Measurements from ENCODE around the gene ZNF169.
"Not testable (repeated sequence)": the region's sequence is repeated elsewhere in the genome, so short reads cannot be mapped to it uniquely, and the experiment has no call there.

The ZNF169 gene

DNA sequence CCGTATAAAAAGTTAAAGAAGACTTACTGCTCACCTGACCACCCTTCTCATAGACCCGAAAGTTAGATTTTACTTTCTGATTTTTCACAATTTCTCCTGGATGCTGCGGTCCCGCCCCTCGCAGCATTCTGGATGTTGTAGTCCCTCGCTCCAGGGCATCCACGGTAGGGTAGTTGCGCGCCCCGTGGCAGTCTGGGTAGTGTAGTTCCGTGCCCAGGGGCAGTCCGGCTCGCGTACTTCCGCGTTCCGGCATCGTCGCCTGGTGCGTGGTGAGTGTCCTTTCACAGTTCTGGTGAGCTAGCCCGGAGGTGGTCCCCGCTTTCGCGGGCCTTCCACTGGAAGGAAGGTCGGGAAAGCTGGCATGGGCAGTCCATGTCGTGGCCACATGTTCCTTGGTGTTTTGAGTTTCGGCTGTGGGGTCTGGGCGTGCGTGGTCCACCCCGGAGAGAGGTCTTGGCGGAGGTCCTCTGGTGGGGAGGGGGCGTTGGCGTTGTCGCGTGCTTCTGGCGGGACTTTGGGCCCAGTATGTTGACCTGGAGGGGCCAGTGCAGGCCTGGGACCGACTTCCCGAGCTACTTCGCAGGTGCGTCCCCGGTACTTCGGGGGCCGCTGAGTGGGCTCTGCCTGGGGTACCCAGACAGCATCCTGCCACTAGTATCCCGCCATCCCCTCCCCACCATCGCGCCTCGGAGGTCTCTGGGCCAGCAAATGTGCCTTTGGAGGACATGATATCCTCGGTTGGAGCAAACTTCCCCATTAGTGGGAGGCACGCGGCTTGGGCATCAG is at the start of gene ZNF169:
ZNF169 (plus strand) TSS at position 222 of the 786 bp plus-strand sequence. CDS start 19,515 bp downstream, outside the sequence.
- peak; percentile 91 for DNase-seq

DNA sequence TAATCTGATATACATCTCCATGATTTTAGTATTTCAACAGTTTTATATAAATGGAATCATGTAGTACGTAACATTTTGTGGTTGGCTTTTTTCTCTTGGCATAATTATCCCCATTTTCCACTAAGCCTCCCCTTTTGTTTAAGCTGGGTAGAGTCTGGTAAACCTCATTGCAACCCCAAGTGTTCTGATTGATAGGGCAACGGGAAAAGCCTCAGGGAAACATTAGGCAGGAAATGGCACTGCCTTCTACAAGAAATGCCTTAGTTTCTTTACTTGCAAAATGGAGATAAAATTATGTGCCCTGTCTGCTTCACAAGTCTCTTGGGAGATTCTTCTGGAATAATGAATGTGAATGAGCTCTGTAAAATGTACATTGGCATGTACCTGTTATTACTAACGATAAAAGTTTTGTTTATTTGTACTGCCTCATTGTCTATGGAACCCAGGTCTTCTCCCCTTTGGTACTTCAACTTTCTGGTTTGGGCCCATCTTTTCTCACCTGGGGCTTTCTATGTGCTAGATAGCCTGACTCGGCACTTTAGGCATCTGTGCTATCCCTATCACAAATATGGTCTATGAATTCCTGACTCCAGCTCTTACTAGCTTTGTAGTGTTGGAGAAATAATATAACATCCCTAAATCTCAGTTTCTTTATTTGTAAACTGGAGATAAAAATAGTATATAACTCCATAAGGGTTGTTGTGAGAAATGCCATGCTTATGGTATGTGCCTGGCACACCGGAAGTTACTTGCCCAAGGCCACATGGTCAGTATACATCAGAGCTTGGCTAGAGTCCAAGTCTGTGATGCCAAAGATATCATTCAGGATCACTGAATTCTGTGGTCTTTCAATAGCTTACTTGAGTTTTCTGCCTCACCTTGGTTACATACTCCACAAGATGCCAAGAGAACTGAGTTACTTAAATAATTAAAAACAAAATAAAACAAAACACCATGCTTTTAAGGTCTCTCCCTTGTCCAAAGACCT is 48.2 kb upstream of the ZNF169 start:
- DNase-seq, result no peak

DNA sequence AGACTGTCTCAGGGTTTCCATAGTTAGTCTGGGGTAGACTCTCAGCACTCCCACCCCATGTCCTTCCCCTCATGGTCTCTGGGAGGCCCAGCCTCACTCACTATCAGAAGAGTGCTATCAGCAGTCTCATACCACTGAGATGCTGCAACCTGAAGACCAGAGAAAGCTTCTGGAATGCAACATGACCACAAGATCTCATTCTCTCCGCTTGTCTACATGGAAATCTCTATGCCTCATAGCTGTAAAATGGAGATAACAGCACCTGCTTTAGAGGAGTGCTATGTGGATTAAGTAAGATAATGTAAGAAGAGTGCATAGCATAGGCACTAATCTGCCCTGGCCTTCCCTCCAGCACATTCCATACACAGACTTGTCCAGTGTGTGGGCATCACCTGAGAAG is 47.0 kb upstream of the ZNF169 start:
- DNase-seq, result peak; percentile 15

DNA sequence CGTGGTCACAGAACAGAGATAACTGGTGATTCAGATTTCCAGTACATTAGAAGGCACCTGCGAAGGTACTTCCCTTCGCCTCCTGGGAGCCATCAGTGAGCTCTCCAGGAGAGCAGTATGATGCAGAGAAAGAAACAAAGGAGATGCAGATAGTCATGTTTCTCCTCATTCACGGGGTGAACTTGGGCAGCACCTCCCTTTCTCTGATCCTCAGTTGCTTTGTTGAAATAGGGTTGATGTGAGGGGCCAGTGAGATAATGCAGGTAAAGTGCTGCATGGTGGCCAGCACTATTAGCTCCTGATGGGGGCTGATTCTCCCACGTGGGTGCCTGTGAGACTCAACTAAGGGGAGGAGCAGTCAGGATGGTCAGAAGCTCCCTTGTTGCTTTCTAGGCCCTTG is 46.6 kb upstream of the ZNF169 start:
- no peak for DNase-seq

DNA sequence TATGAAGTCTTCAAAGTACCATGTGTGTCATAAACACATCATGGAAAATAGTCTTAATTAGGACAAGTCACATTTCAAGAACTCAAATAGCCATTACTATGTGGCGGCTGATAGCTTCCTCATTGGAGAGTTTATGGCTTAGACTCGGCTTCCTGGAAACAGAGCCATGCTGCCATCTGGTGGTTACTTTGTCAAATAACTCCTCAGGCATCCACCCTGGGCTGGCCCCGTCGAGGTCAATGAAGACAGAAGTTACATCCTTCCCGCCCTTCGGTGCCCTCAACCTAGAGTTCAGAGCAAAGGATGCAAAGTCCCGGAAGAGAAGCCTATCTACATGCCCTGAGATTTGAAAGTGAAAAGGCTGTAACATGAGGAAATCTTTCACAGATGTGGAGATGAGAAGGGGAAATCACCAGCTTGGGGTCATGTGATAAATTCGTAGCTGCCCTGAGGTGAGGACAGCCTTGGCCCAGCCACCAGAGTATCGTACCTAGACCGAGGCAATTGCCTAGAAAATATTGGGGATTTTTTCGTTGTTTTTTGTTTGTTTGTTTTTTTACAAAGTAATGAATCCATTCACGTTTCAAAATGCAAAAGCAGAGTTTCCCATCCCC is 45.5 kb upstream of the ZNF169 start:
- peak; percentile 90 for DNase-seq

DNA sequence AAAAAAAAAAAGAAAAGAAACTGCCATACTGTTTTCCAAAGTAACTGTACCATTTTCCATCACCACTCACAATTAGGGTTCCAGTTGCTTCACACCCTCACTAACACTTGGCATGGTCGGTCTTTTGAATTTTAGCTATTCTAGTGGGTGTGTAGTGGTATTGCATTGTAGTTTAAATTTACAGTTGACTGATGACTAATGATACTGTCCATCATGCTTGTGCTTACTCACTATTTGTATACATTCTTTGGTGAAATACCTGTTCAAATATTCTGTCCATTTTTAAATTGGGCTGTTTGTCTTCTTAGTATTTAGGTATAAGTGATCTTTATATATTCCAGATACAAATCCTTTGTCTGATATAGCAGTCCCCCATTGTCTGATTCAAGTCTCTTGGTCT is 36.2 kb upstream of the ZNF169 start:
- no peak for DNase-seq

DNA sequence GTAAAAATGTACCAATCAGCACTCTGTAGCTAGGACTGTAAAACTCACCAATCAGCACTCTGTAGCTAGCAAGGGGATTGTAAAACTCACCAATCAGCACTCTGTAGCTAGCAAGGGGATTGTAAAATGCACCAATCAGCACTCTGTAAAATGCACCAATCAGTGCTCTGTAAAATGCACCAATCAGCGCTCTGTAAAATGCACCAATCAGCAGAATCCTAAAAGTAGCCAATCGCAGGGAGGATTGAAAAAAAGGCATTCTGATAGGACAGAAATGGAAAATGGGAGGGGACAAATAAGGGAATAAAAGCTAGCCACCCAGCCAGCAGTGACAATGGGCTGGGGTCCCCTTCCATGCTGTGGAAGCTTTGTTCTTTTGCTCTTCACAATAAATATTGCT is 33.7 kb upstream of the ZNF169 start:
- DNase-seq, result not testable (repeated sequence)

DNA sequence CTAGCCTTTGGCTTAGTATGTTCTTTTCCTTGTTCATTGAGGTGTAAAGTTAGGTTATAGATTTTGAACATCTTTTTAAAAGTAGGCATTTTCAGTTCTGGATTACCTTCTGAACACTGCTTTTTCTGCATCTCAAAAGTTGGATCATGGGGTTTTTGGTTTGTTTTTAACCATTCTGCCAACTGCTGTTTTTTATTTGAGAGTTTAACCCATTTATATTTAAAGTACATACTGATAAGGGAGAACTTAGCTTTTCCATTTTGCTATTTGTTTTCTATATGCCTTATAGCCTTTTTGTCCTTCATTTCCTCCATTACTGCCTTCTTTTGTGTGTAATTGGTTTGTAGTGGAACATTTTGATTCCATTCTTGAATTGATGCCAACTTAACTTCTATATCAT is 30.5 kb upstream of the ZNF169 start:
- no peak for DNase-seq

DNA sequence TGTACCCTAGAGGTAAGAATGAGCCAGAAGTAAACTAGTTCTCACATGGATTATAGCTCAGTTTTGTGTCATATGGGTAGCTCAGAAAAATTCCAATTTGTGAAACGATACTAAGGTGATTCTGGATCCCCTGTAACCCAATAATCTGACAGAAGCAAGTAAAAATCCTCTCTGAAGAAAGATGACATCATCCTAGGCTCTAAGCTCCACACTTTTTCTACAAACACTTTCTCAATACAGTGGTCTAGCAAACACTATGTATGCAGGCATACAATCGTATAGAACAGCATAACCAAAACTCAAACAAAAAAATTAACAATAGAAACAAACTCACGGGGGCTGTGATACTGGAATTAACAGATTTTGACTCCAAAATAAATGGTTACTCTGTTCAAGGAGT is 26.7 kb upstream of the ZNF169 start:
- DNase-seq, result no peak

DNA sequence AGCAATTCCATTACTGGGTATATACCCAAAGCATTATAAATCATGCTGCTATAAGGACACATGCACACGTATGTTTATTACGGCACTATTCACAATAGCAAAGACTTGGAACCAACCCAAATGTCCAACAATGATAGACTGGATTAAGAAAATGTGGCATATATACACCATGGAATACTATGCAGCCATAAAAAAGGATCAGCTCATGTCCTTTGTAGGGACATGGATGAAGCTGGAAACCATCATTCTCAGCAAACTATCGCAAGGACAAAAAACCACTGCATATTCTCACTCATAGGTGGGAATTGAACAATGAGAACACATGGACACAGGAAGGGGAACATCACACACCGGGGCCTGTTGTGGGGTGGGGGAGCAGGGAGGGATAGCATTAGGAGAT is 18.0 kb upstream of the ZNF169 start:
- DNase-seq, result not testable (repeated sequence)

DNA sequence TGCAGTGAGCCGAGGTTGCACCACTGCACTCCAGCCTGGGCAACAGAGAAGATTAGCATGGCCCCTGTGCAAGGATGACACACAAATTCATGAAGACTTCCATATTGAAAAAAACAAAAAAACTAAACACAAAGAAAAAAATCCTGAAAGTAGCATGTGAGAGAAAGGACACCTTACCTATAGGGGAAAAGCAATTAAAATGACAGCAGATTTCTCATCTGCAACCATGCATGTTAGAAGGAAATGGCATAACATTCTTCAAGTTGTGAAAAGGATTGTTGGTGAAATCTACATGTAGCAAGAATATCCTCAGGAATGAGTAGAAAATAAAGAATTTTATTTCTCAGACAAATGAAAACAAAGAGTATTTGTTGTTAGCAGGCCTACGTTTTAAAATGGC is 13.4 kb upstream of the ZNF169 start:
- DNase-seq, result no peak

DNA sequence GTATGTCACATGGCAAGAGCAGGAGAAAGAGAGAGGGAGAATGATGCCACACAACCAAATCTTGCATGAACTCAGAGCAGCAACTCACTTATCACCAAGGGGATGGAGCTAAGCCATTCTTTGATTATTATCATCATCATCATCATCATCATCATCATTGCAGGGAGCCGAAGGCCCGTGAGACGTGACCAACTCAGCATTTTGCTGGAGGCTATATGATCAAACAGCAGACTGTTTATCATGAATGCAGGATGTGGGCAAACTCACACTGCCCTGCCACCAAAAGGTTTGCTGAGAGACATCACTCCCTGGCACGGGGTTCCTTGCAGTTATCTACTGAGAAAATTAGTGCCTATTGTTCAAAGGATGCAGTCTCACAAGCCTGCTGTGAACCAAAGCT is 8.6 kb upstream of the ZNF169 start:
- no peak for DNase-seq

DNA sequence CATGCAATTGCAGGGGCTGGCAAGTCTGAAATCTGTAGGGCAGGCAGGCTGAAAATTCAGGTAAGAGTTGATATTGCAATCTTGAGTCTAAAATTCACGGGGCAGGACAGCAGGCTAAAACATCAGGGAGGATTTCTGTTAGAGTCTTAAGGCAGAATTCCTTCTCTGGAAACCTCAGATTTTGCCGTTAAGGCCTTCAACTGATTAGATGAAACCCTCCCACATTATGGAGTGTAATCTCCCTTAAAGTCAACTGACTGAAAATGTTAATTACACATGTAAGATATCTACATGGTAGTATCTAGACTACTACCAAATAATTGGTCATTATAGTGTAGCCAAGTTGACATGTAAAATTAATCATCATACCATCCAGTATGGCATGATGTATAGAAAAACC is 3.1 kb upstream of the ZNF169 start:
- DNase-seq, result no peak

DNA sequence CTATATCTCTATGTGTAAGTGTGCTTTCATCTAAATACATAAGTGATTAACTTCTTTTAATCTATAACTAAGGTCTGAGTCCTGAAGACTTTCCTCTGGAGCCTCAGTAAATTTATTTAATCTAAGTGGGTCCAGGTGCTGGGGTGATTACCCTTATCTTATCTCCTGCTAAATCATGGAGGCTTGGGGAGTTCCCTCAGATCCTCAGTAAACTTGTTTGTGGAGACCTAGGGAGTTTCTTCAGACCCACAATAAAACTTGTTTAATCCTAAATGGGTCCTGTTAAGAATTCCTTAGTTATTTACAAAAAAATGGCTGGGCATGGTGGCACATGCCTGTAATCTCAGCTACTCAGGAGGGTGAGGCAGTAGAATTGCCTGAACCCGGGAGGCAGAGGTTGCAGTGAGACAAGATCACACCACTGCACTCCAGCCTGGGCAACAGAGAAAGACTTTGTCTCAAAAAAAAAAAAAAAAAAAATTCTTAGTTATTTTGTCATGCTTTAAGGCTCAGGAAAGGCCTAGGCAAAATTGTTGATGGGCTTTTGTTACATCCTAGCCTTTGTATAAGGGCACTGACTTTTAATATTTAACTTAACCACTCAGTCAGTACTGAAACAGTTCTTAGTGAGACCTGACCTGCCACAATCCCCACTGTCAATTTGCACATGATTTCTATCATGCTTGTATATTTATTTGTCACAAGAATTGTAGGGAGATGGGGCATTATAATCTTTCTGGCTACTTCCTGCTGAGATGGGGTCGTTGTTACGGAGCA is 6.7 kb downstream of the ZNF169 start:
- DNase-seq, result not testable (repeated sequence)

DNA sequence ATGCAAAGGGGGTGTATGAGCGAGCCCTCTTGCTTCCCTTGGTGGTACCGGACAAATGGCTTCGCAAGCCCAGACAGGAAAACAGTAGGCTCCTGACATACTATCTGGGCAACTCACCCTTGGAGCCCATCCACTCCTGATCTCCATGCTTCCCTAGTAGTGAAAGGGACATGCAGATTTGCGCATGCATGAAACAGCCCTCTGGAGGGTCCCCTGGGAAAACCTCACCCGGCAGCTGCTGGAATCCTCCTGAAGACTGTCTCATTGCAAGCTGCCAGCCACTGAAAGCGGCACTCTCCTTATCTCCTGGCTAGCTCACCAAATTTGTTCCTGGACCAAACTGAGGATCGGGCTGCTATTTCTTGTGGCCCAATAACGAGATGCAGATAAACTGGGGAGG is 10.2 kb downstream of the ZNF169 start:
- DNase-seq, result no peak

DNA sequence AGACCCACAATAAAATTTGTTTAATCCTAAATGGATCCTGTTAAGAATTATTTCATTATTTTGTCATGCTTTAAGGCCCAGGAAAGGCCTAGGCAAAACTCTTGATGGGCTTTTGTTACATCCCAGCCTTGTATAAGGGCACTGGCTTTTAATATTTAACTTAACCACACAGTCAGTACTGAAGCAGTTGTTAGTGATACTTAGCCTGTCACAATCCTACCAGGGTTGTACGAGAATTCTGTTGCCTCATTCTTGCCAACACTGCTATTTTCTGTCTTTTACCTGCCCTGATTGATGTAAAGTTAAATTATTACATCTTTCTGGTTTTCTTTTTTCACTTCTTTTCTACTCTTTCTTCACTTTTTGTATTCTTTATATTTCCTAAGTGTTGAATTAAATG is 10.9 kb downstream of the ZNF169 start:
- no peak for DNase-seq

DNA sequence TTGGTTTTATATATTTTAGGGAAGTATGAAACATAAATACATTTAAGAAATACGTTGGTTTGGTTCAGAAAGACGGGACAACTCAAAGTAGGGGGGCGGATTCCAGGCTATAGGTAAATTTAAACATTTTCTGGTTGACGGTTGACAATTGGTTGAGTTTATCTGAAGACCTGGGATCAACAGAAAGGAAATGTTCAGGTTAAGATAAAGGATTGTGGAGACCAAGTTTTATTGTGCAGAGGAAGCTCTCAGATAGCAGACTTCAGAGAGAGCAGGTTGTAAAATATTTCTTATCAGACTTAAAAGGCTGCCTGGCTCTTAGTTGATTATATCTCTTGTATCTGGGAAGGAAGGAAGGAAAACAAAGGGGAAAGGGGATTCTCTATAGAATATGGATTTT is 17.9 kb downstream of the ZNF169 start:
- peak; percentile 40 for DNase-seq

DNA sequence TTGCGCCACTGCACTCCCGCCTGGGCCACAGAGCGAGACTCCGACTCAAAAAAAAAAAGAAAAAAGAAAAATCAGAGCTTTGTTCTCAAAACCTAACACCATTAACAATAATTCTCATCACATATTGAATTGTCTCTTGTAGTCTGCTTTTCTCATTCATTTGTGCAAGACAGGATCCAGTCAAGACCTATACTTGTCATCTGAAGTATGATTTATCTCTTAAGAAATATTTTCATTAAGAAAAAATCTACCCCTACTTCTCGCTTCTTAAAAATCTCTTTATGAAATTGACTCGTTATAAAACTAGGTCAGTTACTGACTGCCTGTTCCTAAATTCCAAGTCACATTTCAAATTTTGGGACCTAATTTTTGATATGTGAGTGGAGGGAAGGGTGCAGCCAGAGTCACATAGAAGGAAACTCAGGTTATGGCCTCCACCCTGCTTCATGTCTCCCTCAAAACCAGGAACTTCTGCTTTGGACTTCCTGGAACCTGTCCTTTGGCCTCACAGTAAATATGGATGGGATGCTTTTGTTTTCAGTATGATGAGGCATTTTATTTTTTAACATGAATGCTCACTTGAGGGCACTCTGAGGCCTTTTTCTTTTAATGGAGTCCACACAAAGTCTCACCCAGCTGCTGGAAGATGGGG is 18.9 kb downstream of the ZNF169 start:
- DNase-seq, result peak; percentile 57

DNA sequence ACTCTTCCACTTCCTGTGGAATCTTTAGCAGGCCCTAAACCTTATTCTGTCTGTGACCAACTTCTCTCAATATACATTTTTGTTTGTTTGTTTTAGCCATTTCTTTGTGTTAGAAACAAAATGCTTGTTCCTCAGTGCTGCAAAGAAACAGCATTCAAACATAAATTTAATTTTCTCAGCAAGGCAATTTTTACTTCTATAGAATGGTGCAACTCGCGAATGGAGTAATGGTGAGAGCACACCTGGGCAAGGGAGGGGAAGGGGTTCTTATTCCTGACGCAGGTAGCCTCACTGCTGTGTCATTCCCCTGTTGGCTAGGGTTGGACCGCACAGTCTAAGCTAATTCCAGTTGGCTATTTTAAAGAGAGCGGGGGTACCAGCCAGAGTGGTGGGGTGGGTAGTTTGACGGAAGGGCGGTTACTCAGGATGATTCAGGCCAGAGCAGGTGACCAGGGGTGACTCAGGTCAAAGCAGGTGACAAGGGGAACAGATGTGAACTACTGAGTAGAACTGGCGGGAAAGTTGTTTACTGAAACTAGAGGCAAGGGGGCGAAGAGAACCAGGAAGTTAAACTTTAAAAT is 21.4 kb downstream of the ZNF169 start:
- DNase-seq, result no peak

DNA sequence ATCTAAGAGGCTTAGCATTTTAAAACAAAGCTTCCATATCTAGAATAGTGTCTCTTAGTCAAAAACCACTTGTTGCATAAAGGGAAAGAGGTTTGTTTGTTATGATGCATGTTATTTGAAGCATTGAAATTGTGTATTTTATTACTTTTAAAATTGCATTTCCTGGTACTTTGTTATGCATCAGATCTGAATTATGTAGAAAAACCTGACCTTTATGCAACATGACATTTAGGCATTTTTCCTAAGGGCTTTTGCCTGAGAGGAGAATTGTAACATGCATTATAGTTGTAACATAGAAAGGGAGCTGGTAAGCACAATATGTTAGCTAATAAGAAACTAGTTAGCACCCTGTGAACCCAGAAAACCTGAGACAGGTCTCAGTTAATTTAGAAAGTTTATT is 22.0 kb downstream of the ZNF169 start:
- no peak for DNase-seq

DNA sequence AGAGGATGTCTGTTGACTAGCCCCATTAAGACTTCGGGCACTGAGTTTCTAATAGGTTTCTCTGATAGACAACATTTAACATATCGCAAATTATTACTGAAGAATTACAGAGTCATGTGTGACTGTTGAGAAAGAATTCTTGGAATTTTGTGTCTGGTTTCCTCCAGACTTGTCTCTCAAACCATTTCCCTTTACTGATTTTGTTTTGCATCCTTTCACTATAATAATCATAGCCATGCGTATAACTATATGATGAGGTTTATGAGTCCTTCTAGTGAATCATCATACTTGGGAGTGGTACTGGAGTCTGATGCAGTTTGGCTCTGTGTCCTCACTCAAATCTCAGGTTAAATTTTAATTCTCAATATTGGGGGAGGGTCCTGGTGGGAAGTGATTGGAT is 27.0 kb downstream of the ZNF169 start:
- DNase-seq, result no peak
